HepG2 (cell line): ENCODE data around the gene SAMD5.

Experiments
- ATF3 ChIP-seq: sonication (generic); formaldehyde crosslinking; IDR thresholded peaks from 2 replicates; pipeline ENCODE4 v1.4.0; 2020; ENCODE audit warnings: missing genetic modification reagents
- BCL6 ChIP-seq: IDR thresholded peaks from 2 replicates; pipeline ENCODE4 v1.6.1; 2016; ENCODE audit warnings: missing genetic modification reagents, missing compliant biosample characterization
- CTCF ChIP-seq: sonication (generic); formaldehyde crosslinking; IDR thresholded peaks from 2 replicates; pipeline ENCODE4 v1.5.0; 2020; ENCODE audit warnings: mild to moderate bottlenecking, missing genetic modification reagents, moderate library complexity
- FOXA3 ChIP-seq: IDR thresholded peaks from 2 replicates; pipeline ENCODE4 v1.6.1; 2016; ENCODE audit warnings: missing genetic modification reagents, missing compliant biosample characterization
- NFIC ChIP-seq: IDR thresholded peaks from 2 replicates; pipeline ENCODE4 v1.6.1; 2012; ENCODE audit warnings: mild to moderate bottlenecking, low read length, inconsistent platforms
- POLR2AphosphoS5 ChIP-seq: IDR thresholded peaks from 2 replicates; pipeline ENCODE4 v1.6.1; 2012; ENCODE audit warnings: low read depth, low read length
- POLR2G ChIP-seq: fragments of 200-400 bp; formaldehyde crosslinking; IDR thresholded peaks from 2 replicates; pipeline ENCODE4 v1.6.1; 2018; ENCODE audit warnings: mild to moderate bottlenecking, low read depth, low read length, moderate library complexity
- RBFOX2 ChIP-seq: fragments of 200-400 bp; formaldehyde crosslinking; IDR thresholded peaks from 2 replicates; pipeline ENCODE4 v1.6.1; 2017; ENCODE audit warnings: low read depth, mild to moderate bottlenecking, low read length
- ZBTB21 ChIP-seq: sonication (generic); formaldehyde crosslinking; IDR thresholded peaks from 2 replicates; pipeline ENCODE4 v1.4.0; 2020; ENCODE audit warnings: missing genetic modification reagents
- ZNF564 ChIP-seq: sonication (generic); formaldehyde crosslinking; IDR thresholded peaks from 2 replicates; pipeline ENCODE4 v1.8.1; 2023; ENCODE audit warnings: mild to moderate bottlenecking, missing genetic modification reagents
- ZSCAN5A ChIP-seq: sonication (generic); formaldehyde crosslinking; IDR thresholded peaks from 2 replicates; pipeline ENCODE4 v1.8.0; 2022; ENCODE audit warnings: mild to moderate bottlenecking, missing genetic modification reagents, borderline replicate concordance
- TF ChIP-seq, protein P1 (sequence below): sonication (generic); formaldehyde crosslinking; IDR thresholded peaks from 2 replicates; pipeline ENCODE4 v1.4.0; 2020; ENCODE audit warnings: missing genetic modification reagents

DNA sequence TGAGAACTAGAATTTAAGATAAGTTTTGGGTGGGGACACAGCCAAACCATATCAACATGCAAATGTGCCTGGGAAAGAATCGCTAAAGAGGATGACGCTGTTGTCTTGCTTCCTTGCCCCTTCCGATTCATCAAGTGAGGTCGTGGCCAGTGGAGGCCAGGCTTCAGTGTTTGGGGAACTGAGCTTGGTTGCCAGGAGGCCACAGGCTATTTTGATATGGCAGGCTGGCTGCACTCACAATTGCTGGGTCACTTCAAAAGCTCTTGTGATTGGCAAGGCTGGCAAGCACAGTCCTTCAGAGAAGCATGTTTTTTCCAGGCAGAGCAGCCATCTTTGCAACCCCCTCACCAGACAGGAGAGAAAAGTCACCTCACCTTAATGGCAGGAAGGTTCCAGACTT, 45.8 kb downstream of the SAMD5 start:
- TF ChIP-seq ATF3 (CRISPR knock-in tag) (no peak), POLR2G (no peak), ZBTB21 (CRISPR knock-in tag) (no peak), NFIC (no peak), CTCF (no peak), FOXA3 (CRISPR knock-in tag) (no peak), RBFOX2 (no peak), POLR2AphosphoS5 (no peak), BCL6 (no peak), ZSCAN5A (CRISPR knock-in tag) (no peak), ZNF564 (CRISPR knock-in tag) (no peak)
- TF ChIP-seq, protein P1, sequence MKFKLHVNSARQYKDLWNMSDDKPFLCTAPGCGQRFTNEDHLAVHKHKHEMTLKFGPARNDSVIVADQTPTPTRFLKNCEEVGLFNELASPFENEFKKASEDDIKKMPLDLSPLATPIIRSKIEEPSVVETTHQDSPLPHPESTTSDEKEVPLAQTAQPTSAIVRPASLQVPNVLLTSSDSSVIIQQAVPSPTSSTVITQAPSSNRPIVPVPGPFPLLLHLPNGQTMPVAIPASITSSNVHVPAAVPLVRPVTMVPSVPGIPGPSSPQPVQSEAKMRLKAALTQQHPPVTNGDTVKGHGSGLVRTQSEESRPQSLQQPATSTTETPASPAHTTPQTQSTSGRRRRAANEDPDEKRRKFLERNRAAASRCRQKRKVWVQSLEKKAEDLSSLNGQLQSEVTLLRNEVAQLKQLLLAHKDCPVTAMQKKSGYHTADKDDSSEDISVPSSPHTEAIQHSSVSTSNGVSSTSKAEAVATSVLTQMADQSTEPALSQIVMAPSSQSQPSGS (CRISPR knock-in tag) = no peak
